Limb (tissue), 2 donors: ENCODE measurements around the gene RPL27.

Experiments
- DNase-seq, 2 donors: peaks; one replicate each; pipeline ENCODE4 v3.0.0-alpha.2; 2016; ENCODE audit errors: extremely low spot score in 2 of 2

The RPL27 gene

DNA sequence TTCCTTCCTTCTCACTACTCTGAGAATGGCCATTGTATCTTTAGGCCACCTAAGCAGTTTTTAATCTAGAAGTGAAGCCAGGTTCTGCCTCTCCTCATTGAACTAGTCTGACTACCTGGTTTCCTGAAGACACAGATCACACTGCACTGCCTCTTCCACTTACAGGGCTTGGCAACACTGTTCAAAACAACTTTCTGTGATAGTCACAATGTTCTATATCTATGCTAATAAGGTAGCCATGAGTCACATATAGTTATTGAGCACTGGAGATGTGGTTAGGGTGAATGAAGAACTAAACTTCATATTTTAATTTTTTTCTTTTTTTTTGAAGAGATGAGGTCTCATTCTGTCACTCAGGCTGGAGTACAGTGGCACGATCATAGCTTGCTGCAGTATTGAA lies 53.8 kb downstream of the RPL27 start:
- no peak for DNase-seq
